Endometrium (tissue), 2 donors: ENCODE data around the gene ATP6V1F.

Experiments used
- FAIRE-seq: peaks from 2 replicates; lab custom pipeline; 2012; peaks lifted over from hg19 to GRCh38; lab: Jason Lieb, UNC
- donor health status: control.
- donor health status: control.

The ATP6V1F gene

GRCh38 chr7:128849156-128849515 is 13.5 kb upstream of the ATP6V1F start:
- no peak for FAIRE-seq

GRCh38 chr7:128849804-128850490 is 12.7 kb upstream of the ATP6V1F start:
- no peak for FAIRE-seq

GRCh38 chr7:128852537-128853254 is 10.0 kb upstream of the ATP6V1F start:
- FAIRE-seq = no peak

GRCh38 chr7:128853799-128854198 is 8.9 kb upstream of the ATP6V1F start:
- FAIRE-seq = no peak

- no peak for FAIRE-seq
These were observed 8.3 kb upstream of the ATP6V1F start for GRCh38 chr7:128854396-128854795.

- no peak for FAIRE-seq
These were observed 7.1 kb upstream of the ATP6V1F start for GRCh38 chr7:128855559-128855958.

GRCh38 chr7:128856001-128856718 is 6.5 kb upstream of the ATP6V1F start:
- no peak for FAIRE-seq

- no peak for FAIRE-seq
These were observed 4.0 kb upstream of the ATP6V1F start for GRCh38 chr7:128858380-128859231.

GRCh38 chr7:128859232-128860157 is 3.2 kb upstream of the ATP6V1F start:
- no peak for FAIRE-seq

- FAIRE-seq = no peak
These were observed 2.2 kb upstream of the ATP6V1F start for GRCh38 chr7:128860158-128861073.

- FAIRE-seq = no peak
These were observed 592 bp upstream of the ATP6V1F start for GRCh38 chr7:128861957-128862570.

- FAIRE-seq = no peak
These were observed 855 bp downstream of the ATP6V1F start for GRCh38 chr7:128863433-128863989.

GRCh38 chr7:128865303-128865702 is 2.6 kb downstream of the ATP6V1F start:
- no peak for FAIRE-seq

GRCh38 chr7:128865996-128866877 is 3.6 kb downstream of the ATP6V1F start:
- FAIRE-seq = no peak

GRCh38 chr7:128867241-128867640 is 4.6 kb downstream of the ATP6V1F start:
- no peak for FAIRE-seq

GRCh38 chr7:128867842-128868623 is 5.4 kb downstream of the ATP6V1F start:
- FAIRE-seq = no peak

- FAIRE-seq = no peak
These were observed 6.0 kb downstream of the ATP6V1F start for GRCh38 chr7:128868624-128869137.
